ENCODE results near the gene CAPN13.

DNA sequence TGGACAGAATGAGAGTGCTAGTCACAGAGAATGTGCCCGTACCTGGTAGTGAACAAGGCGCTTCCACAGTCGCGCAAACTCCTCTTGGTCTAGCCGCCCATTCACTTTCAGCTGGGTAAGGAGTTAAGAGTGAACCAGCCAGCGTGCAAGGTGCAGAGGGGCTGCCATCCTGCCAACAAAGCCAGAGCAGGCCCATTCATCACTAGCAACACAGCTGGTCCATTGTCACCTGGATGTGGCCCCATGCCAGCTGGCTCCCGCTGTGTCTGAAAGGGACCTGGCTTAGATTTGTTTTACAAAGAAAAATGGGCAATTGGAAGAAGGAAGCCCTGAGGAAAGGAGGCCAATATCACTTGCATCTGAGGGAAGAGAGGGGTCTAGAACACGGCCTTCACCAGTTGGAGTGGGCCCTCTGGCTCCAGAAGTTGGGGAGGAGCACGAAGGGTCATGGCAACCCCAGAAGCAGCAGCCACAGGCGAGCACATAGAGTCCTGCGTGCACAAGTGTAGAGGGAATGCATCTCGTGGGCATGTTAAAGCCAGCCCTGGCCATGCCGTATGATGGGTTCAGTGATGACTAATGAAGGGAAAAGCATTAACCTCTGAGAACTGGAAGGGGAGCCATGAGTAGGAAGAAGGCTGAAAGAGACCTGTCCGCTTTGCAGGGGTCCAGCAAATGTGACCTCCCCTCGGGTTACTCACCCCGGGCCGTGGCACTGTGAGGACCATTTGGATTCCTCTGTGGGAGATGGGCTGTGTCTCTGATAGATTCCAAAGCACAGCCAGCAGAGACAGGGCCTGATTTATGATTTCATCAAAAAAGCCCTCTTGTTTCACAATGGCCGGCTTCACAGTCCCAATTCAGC is 70.6 kb downstream of the CAPN13 start:
- TF ChIP-seq CTCF (optimal IDR thresholded peaks at IDR 0.05 in 1 of 3, IDR thresholded peaks at IDR 0.05 in 1 of 3, conservative IDR thresholded peaks at IDR 0.05 in 1 of 3; ENCODE audit: extremely low read depth in 1 of 3, insufficient read depth in 2 of 3, low read length in 3 of 3), result no peak
- no peak for TF ChIP-seq EZH2 (IDR thresholded peaks at IDR 0.05; ENCODE audit: low read length)

All from keratinocyte (primary cell).